Measurements from ENCODE around the gene SEMA5B. TPM values are rescaled to one million over a fixed set of nuclear protein-coding genes. Genes with fewer than 3 reads are reported as not detected.

The SEMA5B gene
- total RNA-seq, 3 donors from 2014 or later (not counting 1 experiment from before 2014, with no cell fraction given): 0.23 TPM; not detected in 2

DNA sequence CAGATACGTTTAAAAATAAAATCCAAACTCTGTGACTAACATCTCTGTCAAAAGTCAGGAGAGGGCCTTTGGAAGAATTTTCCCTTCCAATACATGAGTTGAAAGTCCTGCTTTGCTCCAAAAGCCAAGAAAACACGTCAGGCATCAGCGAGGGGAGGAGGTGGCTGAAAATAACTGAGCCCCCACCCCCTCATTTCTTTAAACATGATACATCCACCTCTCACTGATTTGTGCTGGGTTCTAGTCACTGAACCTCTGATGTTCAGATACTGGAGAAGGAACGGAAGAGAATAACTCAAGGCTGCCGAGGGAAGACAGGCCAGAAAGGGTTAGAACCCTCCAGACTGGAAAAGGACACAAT is 9.4 kb upstream of the SEMA5B start:
- DNase-seq: no peak
- H3K4me3 Mint-ChIP-seq: no peak overlapping the region
- Histone ChIP-seq H3K4me1 (ENCODE audit: control insufficient read depth, insufficient read depth, low read length) (no peaks in the 10 kb centered on the region), H3K27ac (ENCODE audit: low read length) (no peak overlapping the region), H3K27me3 (ENCODE audit: control insufficient read depth, insufficient read depth, low read length) (no peaks in the 10 kb centered on the region), H3K36me3 (ENCODE audit: control insufficient read depth, insufficient read depth, low read length) (no peaks in the 10 kb centered on the region), H3K9me3 (ENCODE audit: control insufficient read depth, insufficient read depth, low read length) (no peaks in the 10 kb centered on the region), H3K4me3 (ENCODE audit: low read length) (no peak overlapping the region)
- H3K27me3 Mint-ChIP-seq (ENCODE audit: low read depth in 2 of 2): peaks cover 26 to 41% of the 10 kb centered on the region in 2 donors
- no peak overlapping the region for H3K27ac Mint-ChIP-seq
- 72% methylated on average over 4 of the region's 5 CpGs for WGBS (ENCODE audit: insufficient coverage)
- TF ChIP-seq, protein P1, sequence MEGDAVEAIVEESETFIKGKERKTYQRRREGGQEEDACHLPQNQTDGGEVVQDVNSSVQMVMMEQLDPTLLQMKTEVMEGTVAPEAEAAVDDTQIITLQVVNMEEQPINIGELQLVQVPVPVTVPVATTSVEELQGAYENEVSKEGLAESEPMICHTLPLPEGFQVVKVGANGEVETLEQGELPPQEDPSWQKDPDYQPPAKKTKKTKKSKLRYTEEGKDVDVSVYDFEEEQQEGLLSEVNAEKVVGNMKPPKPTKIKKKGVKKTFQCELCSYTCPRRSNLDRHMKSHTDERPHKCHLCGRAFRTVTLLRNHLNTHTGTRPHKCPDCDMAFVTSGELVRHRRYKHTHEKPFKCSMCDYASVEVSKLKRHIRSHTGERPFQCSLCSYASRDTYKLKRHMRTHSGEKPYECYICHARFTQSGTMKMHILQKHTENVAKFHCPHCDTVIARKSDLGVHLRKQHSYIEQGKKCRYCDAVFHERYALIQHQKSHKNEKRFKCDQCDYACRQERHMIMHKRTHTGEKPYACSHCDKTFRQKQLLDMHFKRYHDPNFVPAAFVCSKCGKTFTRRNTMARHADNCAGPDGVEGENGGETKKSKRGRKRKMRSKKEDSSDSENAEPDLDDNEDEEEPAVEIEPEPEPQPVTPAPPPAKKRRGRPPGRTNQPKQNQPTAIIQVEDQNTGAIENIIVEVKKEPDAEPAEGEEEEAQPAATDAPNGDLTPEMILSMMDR (IDR thresholded peaks at IDR 0.05): no peak
- no peaks in the 10 kb centered on the region for H3K36me3 Mint-ChIP-seq
- ATAC-seq: no peak
- H3K4me1 Mint-ChIP-seq: no peaks in the 10 kb centered on the region
- no peaks in the 10 kb centered on the region for H3K9me3 Mint-ChIP-seq
- intact Hi-C loops (cut with micrococcal nuclease): no loop called here

DNA sequence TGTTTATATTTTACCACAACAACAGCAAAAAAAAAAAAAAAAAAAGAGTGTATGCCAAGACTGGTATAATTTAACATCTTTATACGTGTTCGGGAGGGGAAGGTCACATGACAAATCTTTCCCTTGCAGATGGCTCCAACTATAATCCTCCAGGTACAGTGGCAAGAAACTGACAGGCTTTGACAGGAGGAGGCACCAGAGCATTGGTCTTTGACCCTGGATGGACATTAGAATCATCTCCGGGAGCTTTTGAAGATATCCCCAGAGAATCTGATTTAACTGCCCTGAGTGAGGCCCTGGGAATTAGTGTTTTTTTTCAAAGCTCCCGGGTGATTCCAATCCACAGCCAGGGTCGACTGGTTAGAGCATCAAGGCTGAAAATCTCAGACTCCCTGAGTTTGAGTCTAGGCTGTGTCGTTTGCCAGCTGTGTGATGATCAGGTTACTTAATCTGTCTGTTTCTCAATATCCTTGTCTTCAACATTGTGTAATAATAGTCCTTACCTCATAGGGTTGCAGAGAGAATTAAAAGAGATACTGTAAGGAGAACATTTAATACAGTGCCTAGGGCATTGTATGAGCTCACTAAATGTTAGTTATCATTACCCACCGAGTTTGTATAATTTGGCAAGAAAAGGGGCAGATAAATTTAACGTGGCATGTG is 8.9 kb upstream of the SEMA5B start:
- no peak overlapping the region for H3K4me3 ChIP-seq (ENCODE audit: low read length)
- H3K27me3 Mint-ChIP-seq (ENCODE audit: low read depth in 2 of 2): peaks cover 26 to 41% of the 10 kb centered on the region in 2 donors
- no peak for DNase-seq
- H3K4me1 ChIP-seq (ENCODE audit: control insufficient read depth, insufficient read depth, low read length): no peaks in the 10 kb centered on the region
- H3K36me3 Mint-ChIP-seq: no peaks in the 10 kb centered on the region
- H3K27ac ChIP-seq (ENCODE audit: low read length): no peak overlapping the region
- ATAC-seq: no peak
- no peaks in the 10 kb centered on the region for H3K9me3 ChIP-seq (ENCODE audit: control insufficient read depth, insufficient read depth, low read length)
- no peaks in the 10 kb centered on the region for H3K9me3 Mint-ChIP-seq
- no peak overlapping the region for H3K27ac Mint-ChIP-seq
- H3K4me3 Mint-ChIP-seq: no peak overlapping the region
- H3K4me1 Mint-ChIP-seq: no peaks in the 10 kb centered on the region
- intact Hi-C loops (cut with micrococcal nuclease): no loop called here
- H3K36me3 ChIP-seq (ENCODE audit: control insufficient read depth, insufficient read depth, low read length): no peaks in the 10 kb centered on the region
- TF ChIP-seq, protein P1 (IDR thresholded peaks at IDR 0.05): no peak
- 85% methylated on average over 7 of the region's 8 CpGs for WGBS (ENCODE audit: insufficient coverage)
- H3K27me3 ChIP-seq (ENCODE audit: control insufficient read depth, insufficient read depth, low read length): no peaks in the 10 kb centered on the region

DNA sequence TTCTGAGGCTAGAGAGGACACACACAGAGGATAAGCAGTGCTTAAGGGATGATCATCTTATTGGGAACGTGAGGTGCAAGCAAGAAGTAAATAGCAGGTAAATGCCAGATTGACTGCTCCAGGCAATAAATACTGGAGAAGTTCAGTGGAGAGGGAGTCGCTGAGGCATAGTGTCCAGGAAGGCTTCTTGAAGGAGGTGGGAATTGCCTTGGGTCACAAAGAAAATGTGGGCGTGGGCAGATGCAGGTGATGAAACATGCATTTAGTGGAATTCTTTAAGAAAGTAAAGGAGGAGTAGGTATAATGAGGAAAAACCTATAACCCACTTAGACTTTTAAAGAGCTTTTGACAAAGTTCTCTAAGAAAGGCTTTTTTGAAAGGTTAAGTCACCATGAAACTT is 7.4 kb upstream of the SEMA5B start:
- no peaks in the 10 kb centered on the region for H3K4me1 Mint-ChIP-seq

More for the DNA sequence above, 7.4 kb upstream of the SEMA5B start:
- 87% methylated on average over 2 of the region's 3 CpGs for WGBS (ENCODE audit: insufficient coverage)
- intact Hi-C loops (cut with micrococcal nuclease): no loop called here
- no peaks in the 10 kb centered on the region for H3K9me3 ChIP-seq (ENCODE audit: control insufficient read depth, insufficient read depth, low read length)
- no peaks in the 10 kb centered on the region for H3K36me3 ChIP-seq (ENCODE audit: control insufficient read depth, insufficient read depth, low read length)
- ATAC-seq (no peak), DNase-seq (no peak)
- H3K27ac ChIP-seq (ENCODE audit: low read length): no peak overlapping the region
- TF ChIP-seq, protein P1 (IDR thresholded peaks at IDR 0.05): no peak
- H3K4me3 Mint-ChIP-seq: no peak overlapping the region
- H3K4me3 ChIP-seq (ENCODE audit: low read length): no peak overlapping the region
- H3K27ac Mint-ChIP-seq: no peak overlapping the region
- H3K9me3 Mint-ChIP-seq: no peaks in the 10 kb centered on the region
- no peaks in the 10 kb centered on the region for H3K4me1 ChIP-seq (ENCODE audit: control insufficient read depth, insufficient read depth, low read length)
- no peaks in the 10 kb centered on the region for H3K27me3 ChIP-seq (ENCODE audit: control insufficient read depth, insufficient read depth, low read length)
- no peaks in the 10 kb centered on the region for H3K36me3 Mint-ChIP-seq
- H3K27me3 Mint-ChIP-seq (ENCODE audit: low read depth in 2 of 2): peaks cover 23 to 41% of the 10 kb centered on the region in 2 donors

All from natural killer cell (primary cell).